ENCODE results near the gene ECSCR. TPM values are rescaled to one million over a fixed set of nuclear protein-coding genes. Genes with fewer than 3 reads are reported as not detected.
"Not testable (repeated sequence)": the region's sequence is repeated elsewhere in the genome, so short reads cannot be mapped to it uniquely, and the experiment has no call there.

Gene ECSCR
- 5.0 TPM for total RNA-seq

- peak; percentile 32 for ATAC-seq
Observed at GRCh38 chr5:139462586-139463276, at the start of gene ECSCR. ECSCR (minus strand) TSS chr5:139462743; CDS start chr5:139462670, 73 bp downstream.

- not testable (repeated sequence) for ATAC-seq
Observed at GRCh38 chr5:139504722-139505121, 42.2 kb upstream of the ECSCR start.

- not testable (repeated sequence) for ATAC-seq
Observed at GRCh38 chr5:139503879-139504278, 41.3 kb upstream of the ECSCR start.

GRCh38 chr5:139503036-139503817 is 40.7 kb upstream of the ECSCR start:
- ATAC-seq, result not testable (repeated sequence)

- no peak for ATAC-seq
Observed at GRCh38 chr5:139501381-139501780, 38.8 kb upstream of the ECSCR start.

GRCh38 chr5:139495638-139496435 is 33.3 kb upstream of the ECSCR start:
- ATAC-seq, result peak; percentile 71

GRCh38 chr5:139494832-139495231 is 32.3 kb upstream of the ECSCR start:
- peak; percentile 76 for ATAC-seq

GRCh38 chr5:139494256-139494655 is 31.7 kb upstream of the ECSCR start:
- ATAC-seq, result peak; percentile 62

- no peak for ATAC-seq
Observed at GRCh38 chr5:139492700-139493192, 30.2 kb upstream of the ECSCR start.

GRCh38 chr5:139488260-139488659 is 25.7 kb upstream of the ECSCR start:
- ATAC-seq, result no peak

- ATAC-seq, result no peak
Observed at GRCh38 chr5:139486201-139486600, 23.7 kb upstream of the ECSCR start.

GRCh38 chr5:139482890-139483208 is 20.3 kb upstream of the ECSCR start:
- ATAC-seq, result not testable (repeated sequence)

- peak; percentile 79 for ATAC-seq
Observed at GRCh38 chr5:139482050-139482889, 19.7 kb upstream of the ECSCR start, which contains the start of gene STING1. STING1 (minus strand) TSS chr5:139482758; CDS start chr5:139481704, 1,054 bp downstream.

- peak; percentile 80 for ATAC-seq
Observed at GRCh38 chr5:139481580-139482049, 19.1 kb upstream of the ECSCR start.

GRCh38 chr5:139481122-139481533 is 18.6 kb upstream of the ECSCR start:
- peak; percentile 55 for ATAC-seq

- not testable (repeated sequence) for ATAC-seq
Observed at GRCh38 chr5:139479729-139480128, 17.2 kb upstream of the ECSCR start.

GRCh38 chr5:139478657-139479423 is 16.3 kb upstream of the ECSCR start:
- ATAC-seq, result not testable (repeated sequence)

- ATAC-seq, result no peak
Observed at GRCh38 chr5:139475865-139476617, 13.5 kb upstream of the ECSCR start.

GRCh38 chr5:139474890-139475791 is 12.6 kb upstream of the ECSCR start:
- ATAC-seq, result no peak

All from esophagus mucosa (tissue), 1 donor.